ENCODE measurements around the gene FAAP20.

DNA sequence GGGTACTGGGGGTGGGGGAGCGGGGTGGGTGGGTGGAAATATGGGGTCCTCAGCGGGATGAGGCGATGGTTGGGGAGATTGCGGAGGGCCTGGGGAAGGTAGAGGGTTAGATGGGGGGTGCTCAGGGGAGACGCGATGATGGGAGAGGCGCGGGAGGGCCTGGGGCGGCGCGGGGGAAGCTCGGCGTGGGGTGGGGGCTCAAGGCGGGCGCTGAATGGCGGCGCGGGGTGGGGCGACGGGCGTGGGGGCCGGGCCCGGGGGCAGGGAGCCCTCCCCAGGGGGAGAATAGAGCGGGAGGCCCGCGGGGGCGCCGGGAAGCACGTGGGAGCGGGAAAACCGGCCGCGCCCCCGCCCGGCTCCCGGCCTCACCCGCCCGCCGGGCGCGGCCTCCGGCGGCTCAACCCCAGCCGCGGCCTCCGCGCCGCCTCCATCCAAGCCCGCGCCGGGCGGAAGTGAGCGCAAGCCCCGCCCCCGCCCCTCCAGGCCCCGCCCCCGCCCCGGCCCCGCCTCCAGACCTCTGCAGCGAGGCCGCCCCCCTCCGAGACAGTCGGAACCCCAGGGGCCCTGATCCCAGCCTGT lies at the start of gene FAAP20:
- TF ChIP-seq, protein P1, sequence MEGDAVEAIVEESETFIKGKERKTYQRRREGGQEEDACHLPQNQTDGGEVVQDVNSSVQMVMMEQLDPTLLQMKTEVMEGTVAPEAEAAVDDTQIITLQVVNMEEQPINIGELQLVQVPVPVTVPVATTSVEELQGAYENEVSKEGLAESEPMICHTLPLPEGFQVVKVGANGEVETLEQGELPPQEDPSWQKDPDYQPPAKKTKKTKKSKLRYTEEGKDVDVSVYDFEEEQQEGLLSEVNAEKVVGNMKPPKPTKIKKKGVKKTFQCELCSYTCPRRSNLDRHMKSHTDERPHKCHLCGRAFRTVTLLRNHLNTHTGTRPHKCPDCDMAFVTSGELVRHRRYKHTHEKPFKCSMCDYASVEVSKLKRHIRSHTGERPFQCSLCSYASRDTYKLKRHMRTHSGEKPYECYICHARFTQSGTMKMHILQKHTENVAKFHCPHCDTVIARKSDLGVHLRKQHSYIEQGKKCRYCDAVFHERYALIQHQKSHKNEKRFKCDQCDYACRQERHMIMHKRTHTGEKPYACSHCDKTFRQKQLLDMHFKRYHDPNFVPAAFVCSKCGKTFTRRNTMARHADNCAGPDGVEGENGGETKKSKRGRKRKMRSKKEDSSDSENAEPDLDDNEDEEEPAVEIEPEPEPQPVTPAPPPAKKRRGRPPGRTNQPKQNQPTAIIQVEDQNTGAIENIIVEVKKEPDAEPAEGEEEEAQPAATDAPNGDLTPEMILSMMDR (IDR thresholded peaks at IDR 0.05; ENCODE audit: low read depth, low read length, missing input control): no peak
- TF ChIP-seq FOXA1 (IDR thresholded peaks at IDR 0.05) (no peak), RAD21 (IDR thresholded peaks at IDR 0.05) (no peak), TAF1 (conservative IDR thresholded peaks at IDR 0.05) (no peak), YY1 (IDR thresholded peaks at IDR 0.05) (no peak), JUND (IDR thresholded peaks at IDR 0.05) (no peak), SP1 (IDR thresholded peaks at IDR 0.05) (no peak)
- TF ChIP-seq, protein P2, sequence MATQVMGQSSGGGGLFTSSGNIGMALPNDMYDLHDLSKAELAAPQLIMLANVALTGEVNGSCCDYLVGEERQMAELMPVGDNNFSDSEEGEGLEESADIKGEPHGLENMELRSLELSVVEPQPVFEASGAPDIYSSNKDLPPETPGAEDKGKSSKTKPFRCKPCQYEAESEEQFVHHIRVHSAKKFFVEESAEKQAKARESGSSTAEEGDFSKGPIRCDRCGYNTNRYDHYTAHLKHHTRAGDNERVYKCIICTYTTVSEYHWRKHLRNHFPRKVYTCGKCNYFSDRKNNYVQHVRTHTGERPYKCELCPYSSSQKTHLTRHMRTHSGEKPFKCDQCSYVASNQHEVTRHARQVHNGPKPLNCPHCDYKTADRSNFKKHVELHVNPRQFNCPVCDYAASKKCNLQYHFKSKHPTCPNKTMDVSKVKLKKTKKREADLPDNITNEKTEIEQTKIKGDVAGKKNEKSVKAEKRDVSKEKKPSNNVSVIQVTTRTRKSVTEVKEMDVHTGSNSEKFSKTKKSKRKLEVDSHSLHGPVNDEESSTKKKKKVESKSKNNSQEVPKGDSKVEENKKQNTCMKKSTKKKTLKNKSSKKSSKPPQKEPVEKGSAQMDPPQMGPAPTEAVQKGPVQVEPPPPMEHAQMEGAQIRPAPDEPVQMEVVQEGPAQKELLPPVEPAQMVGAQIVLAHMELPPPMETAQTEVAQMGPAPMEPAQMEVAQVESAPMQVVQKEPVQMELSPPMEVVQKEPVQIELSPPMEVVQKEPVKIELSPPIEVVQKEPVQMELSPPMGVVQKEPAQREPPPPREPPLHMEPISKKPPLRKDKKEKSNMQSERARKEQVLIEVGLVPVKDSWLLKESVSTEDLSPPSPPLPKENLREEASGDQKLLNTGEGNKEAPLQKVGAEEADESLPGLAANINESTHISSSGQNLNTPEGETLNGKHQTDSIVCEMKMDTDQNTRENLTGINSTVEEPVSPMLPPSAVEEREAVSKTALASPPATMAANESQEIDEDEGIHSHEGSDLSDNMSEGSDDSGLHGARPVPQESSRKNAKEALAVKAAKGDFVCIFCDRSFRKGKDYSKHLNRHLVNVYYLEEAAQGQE (IDR thresholded peaks at IDR 0.05): no peak
- TF ChIP-seq, protein P3, sequence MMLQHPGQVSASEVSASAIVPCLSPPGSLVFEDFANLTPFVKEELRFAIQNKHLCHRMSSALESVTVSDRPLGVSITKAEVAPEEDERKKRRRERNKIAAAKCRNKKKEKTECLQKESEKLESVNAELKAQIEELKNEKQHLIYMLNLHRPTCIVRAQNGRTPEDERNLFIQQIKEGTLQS (IDR thresholded peaks at IDR 0.05): no peak
